Measurements from ENCODE around the gene HSF2BP.
"Not testable (repeated sequence)": the region's sequence is repeated elsewhere in the genome, so short reads cannot be mapped to it uniquely, and the experiment has no call there.

GRCh38 chr21:43498065-43498464 lies 161.2 kb downstream of the HSF2BP start:
- TF ChIP-seq, protein P1, sequence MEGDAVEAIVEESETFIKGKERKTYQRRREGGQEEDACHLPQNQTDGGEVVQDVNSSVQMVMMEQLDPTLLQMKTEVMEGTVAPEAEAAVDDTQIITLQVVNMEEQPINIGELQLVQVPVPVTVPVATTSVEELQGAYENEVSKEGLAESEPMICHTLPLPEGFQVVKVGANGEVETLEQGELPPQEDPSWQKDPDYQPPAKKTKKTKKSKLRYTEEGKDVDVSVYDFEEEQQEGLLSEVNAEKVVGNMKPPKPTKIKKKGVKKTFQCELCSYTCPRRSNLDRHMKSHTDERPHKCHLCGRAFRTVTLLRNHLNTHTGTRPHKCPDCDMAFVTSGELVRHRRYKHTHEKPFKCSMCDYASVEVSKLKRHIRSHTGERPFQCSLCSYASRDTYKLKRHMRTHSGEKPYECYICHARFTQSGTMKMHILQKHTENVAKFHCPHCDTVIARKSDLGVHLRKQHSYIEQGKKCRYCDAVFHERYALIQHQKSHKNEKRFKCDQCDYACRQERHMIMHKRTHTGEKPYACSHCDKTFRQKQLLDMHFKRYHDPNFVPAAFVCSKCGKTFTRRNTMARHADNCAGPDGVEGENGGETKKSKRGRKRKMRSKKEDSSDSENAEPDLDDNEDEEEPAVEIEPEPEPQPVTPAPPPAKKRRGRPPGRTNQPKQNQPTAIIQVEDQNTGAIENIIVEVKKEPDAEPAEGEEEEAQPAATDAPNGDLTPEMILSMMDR (IDR thresholded peaks at IDR 0.05): not testable (repeated sequence)
- not testable (repeated sequence) for TF ChIP-seq POLR2A (IDR thresholded peaks at IDR 0.05)
